GM13976 (cell line): Measurements from ENCODE around the gene GRAMD4.

Source experiments
- DNase-seq: peaks from one replicate; pipeline ENCODE4 v3.0.0; 2012; ENCODE audit warnings: low spot score
- in situ Hi-C: fragments of 300-500 bp; cut with MboI; formaldehyde crosslinking; loops from one replicate; pipeline ENCODE4 v1.12.0; 2022; ENCODE audit warnings: low sequenced_read_pairs, mixed read lengths, inconsistent platforms; ENCODE audit not compliant: unreplicated experiment
- TF ChIP-seq, protein P1 (sequence below): IDR thresholded peaks from 2 replicates; pipeline ENCODE4 v1.5.1; 2012; ENCODE audit warnings: borderline replicate concordance, mild to moderate bottlenecking; ENCODE audit not compliant: insufficient read depth; ENCODE audit errors: extremely low read depth, missing control alignments, control extremely low read depth

GRAMD4 gene

GRCh38 chr22:46593996-46594946 lies 25.9 kb upstream of the GRAMD4 start:
- DNase-seq, result no peak
- in situ Hi-C loops, result no loop called here
- TF ChIP-seq, protein P1, sequence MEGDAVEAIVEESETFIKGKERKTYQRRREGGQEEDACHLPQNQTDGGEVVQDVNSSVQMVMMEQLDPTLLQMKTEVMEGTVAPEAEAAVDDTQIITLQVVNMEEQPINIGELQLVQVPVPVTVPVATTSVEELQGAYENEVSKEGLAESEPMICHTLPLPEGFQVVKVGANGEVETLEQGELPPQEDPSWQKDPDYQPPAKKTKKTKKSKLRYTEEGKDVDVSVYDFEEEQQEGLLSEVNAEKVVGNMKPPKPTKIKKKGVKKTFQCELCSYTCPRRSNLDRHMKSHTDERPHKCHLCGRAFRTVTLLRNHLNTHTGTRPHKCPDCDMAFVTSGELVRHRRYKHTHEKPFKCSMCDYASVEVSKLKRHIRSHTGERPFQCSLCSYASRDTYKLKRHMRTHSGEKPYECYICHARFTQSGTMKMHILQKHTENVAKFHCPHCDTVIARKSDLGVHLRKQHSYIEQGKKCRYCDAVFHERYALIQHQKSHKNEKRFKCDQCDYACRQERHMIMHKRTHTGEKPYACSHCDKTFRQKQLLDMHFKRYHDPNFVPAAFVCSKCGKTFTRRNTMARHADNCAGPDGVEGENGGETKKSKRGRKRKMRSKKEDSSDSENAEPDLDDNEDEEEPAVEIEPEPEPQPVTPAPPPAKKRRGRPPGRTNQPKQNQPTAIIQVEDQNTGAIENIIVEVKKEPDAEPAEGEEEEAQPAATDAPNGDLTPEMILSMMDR, result no peak

DNA sequence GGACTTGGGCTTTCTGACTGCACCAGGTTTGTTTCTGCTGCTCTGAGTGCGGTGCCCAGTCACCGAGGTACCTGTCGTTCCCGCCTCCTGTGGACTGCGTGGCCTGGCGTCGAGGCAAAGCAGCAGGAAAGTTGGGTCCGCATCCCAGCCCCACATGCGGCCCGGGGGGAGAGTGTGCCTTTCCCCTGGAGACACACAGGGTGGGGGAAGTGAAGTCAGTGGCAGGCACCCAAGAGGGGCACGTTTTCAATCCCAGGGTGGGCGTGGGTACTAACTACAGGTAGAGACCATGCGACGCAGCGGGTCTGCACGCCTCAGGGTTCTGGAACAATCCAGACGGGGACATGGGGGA lies 25.3 kb upstream of the GRAMD4 start:
- TF ChIP-seq, protein P1, result no peak
- in situ Hi-C loops, result no loop called here
- no peak for DNase-seq

GRCh38 chr22:46595545-46595944 lies 24.6 kb upstream of the GRAMD4 start:
- TF ChIP-seq, protein P1, result no peak
- in situ Hi-C loops, result no loop called here
- DNase-seq, result no peak

GRCh38 chr22:46596032-46596441 lies 24.1 kb upstream of the GRAMD4 start:
- TF ChIP-seq, protein P1, result no peak
- no peak for DNase-seq
- in situ Hi-C loops, result no loop called here

DNA sequence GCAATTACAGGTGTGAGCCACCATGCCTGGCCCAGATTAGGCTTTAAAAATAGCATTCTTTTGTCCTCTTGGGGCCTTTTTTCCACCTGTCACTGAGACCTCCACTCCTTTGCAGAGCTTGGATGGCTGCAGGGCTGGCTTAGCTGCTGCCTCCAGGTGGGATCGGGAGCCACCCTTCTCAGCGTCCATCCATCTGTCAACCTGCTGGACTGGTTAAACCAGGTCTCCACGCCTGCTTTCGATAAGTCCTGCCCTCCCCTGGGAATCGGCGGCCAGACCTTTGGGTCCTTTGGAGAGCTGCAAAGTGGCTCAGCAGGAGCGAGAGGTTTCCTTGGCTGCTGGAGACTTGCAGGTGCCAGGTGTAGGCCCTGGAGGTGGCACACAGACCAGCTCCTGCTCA lies 23.4 kb upstream of the GRAMD4 start:
- no peak for DNase-seq
- TF ChIP-seq, protein P1, result no peak
- in situ Hi-C loops, result no loop called here

- TF ChIP-seq, protein P1, result no peak
- no peak for DNase-seq
- in situ Hi-C loops, result no loop called here
Measured at GRCh38 chr22:46598224-46598623, 22.0 kb upstream of the GRAMD4 start.
